ENCODE results near the gene TM4SF4. TPM values are rescaled to one million over a fixed set of nuclear protein-coding genes. Genes with fewer than 3 reads are reported as not detected.

TM4SF4 gene
- total RNA-seq, 1 experiment from 2014 or later = not detected

GRCh38 chr3:149462581-149463011 lies 11.9 kb upstream of the TM4SF4 start:
- TF ChIP-seq CTCF (conservative IDR thresholded peaks at IDR 0.05) = no peak
- Histone ChIP-seq H3T11ph (ENCODE audit: low read length) (no peak overlapping the region), H2BK20ac (ENCODE audit: low read depth, low read length, poor library complexity, severe bottlenecking) (no peak overlapping the region), H3K14ac (ENCODE audit: insufficient read depth, low read length) (no peak overlapping the region), H3K4ac (ENCODE audit: low read depth, low read length) (no peak overlapping the region), H3K79me2 (ENCODE audit: insufficient read depth, low read length) (no peaks in the 10 kb centered on the region), H3K4me2 (ENCODE audit: insufficient read depth, insufficient read length, low read length) (no peak overlapping the region), H3K79me1 (ENCODE audit: insufficient read depth, low read depth, low read length, poor library complexity, severe bottlenecking) (no peaks in the 10 kb centered on the region), H3K9ac (ENCODE audit: extremely low read depth, insufficient read length, low read length) (no peak overlapping the region), H3K23ac (ENCODE audit: insufficient read length, low read depth, low read length) (no peak overlapping the region), H3K23me2 (ENCODE audit: insufficient read length, low read depth, low read length, poor library complexity, severe bottlenecking) (no peaks in the 10 kb centered on the region), H2BK12ac (ENCODE audit: insufficient read length, low read depth, low read length) (no peak overlapping the region), H3K4me1 (ENCODE audit: insufficient read depth, low read length) (no peaks in the 10 kb centered on the region), H4K5ac (ENCODE audit: insufficient read length, low read depth, low read length) (no peak overlapping the region), H2AK5ac (ENCODE audit: insufficient read length, low read length) (no peak overlapping the region), H2BK15ac (ENCODE audit: low read depth, low read length) (no peak overlapping the region), H2BK5ac (ENCODE audit: insufficient read length, low read length) (no peak overlapping the region), H2BK120ac (ENCODE audit: low read depth, low read length, poor library complexity, severe bottlenecking) (no peak overlapping the region), H3K9me3 (ENCODE audit: control insufficient read depth, low read depth, low read length) (no peaks in the 10 kb centered on the region), H4K91ac (ENCODE audit: insufficient read length, low read depth, low read length) (no peak overlapping the region), H3K27me3 (ENCODE audit: insufficient read depth, low read length) (no peaks in the 10 kb centered on the region), H2AFZ (ENCODE audit: low read length) (no peak overlapping the region), H3K27ac (ENCODE audit: insufficient read length, low read depth, low read length) (no peak overlapping the region), H4K20me1 (ENCODE audit: control insufficient read depth, insufficient read depth, insufficient read length) (no peaks in the 10 kb centered on the region), H3K18ac (ENCODE audit: insufficient read length, low read depth, low read length) (no peak overlapping the region), H4K8ac (replicated peaks; ENCODE audit: insufficient read length, low read depth, low read length) (no peak overlapping the region), H3K56ac (ENCODE audit: insufficient read length, low read depth, low read length) (no peak overlapping the region)
- H3K4me1 Mint-ChIP-seq = peaks cover 16 to 17% of the 10 kb centered on the region in 2 experiments
- H3K9me3 Mint-ChIP-seq = no peaks in the 10 kb centered on the region; a peak in 1 of 5 replicates
- H3K27me3 Mint-ChIP-seq (ENCODE audit: low read depth) = peaks cover 2% of the 10 kb centered on the region; the same call in 1 of the 2 replicates
- peak overlapping the region in 1 of 3 experiments; percentile 30; a peak in 1 of 7 replicates for H3K27ac Mint-ChIP-seq
- H3K4me3 Mint-ChIP-seq = no peak overlapping the region
- DNase-seq = no peak
- WGBS (ENCODE audit: extremely low coverage, insufficient read length, low lambda C conversion rate) = no CpG with 5 or more reads among the region's 2 CpGs
- H3K36me3 Mint-ChIP-seq (ENCODE audit: insufficient read depth in 1 of 3, low read depth in 3 of 3) = no peaks in the 10 kb centered on the region; a peak in 1 of 7 replicates
